CD14-positive monocyte (primary cell): ENCODE results near the gene NT5E. TPM values are rescaled to one million over a fixed set of nuclear protein-coding genes. Genes with fewer than 3 reads are reported as not detected.
A peak's percentile ranks its signal among the peaks of the same experiment; 100 is the strongest.
"Not testable (repeated sequence)": the region's sequence is repeated elsewhere in the genome, so short reads cannot be mapped to it uniquely, and the experiment has no call there.

ENCODE experiments used
- DNase-seq, 3 donors: peaks; one replicate each; pipeline ENCODE4 v3.0.0-alpha.2; 2011 to 2022
- H2AFZ ChIP-seq: 2 replicates; pipeline ENCODE4 v1.6.0; 2012; ENCODE audit warnings: mild to moderate bottlenecking, low read depth, low read length, inconsistent platforms; ENCODE audit not compliant: insufficient read depth, poor library complexity, severe bottlenecking
- H3K27ac ChIP-seq, 2 donors: 1 replicate in 1 of 2; 2 replicates in 1 of 2; pipeline ENCODE4 v1.5.1; 2012 to 2013; ENCODE audit warnings: low read length in 2 of 2, control low read depth in 1 of 2, inconsistent platforms in 1 of 2, low read depth in 1 of 2, mild to moderate bottlenecking in 1 of 2
- H3K27me3 ChIP-seq, 2 donors: one replicate each; pipeline versions ENCODE4 v1.6.0 to v1.6.1; 2011 to 2013; ENCODE audit warnings: low read length in 2 of 2; ENCODE audit not compliant: control insufficient read depth in 2 of 2, insufficient read depth in 2 of 2
- H3K36me3 ChIP-seq, 2 donors: replicated peaks in 1 of 2; 1 replicate in 1 of 2; 2 replicates in 1 of 2; pipeline versions ENCODE4 v1.5.1 to v1.6.1; 2012 to 2013; ENCODE audit warnings: low read length in 2 of 2, control low read depth in 1 of 2, inconsistent platforms in 1 of 2, mild to moderate bottlenecking in 1 of 2; ENCODE audit not compliant: insufficient read depth in 2 of 2, control insufficient read depth in 1 of 2
- H3K4me1 ChIP-seq, 2 donors: 1 replicate in 1 of 2; 2 replicates in 1 of 2; pipeline versions ENCODE4 v1.5.1 to v1.6.1; 2012 to 2013; ENCODE audit warnings: low read length in 2 of 2, control low read depth in 1 of 2, inconsistent platforms in 1 of 2, mild to moderate bottlenecking in 1 of 2, moderate library complexity in 1 of 2; ENCODE audit not compliant: insufficient read depth in 2 of 2, control insufficient read depth in 1 of 2
- H3K4me2 ChIP-seq: replicated peaks from 2 replicates; pipeline ENCODE3; 2012; ENCODE audit warnings: low read length, moderate library complexity, mild to moderate bottlenecking; ENCODE audit not compliant: poor library complexity, severe bottlenecking; ENCODE audit errors: extremely low read depth
- H3K4me3 ChIP-seq, 3 experiments: fragments of 200-600 bp in 1 of 3; sonication (generic) in 1 of 3; replicated peaks in 1 of 3; 1 replicate in 2 of 3; 2 replicates in 1 of 3; pipeline ENCODE4 v1.5.1; 2011 to 2013; ENCODE audit warnings: low read length in 3 of 3, mild to moderate bottlenecking in 3 of 3, control low read depth in 2 of 3, low read depth in 2 of 3, inconsistent platforms in 1 of 3, moderate library complexity in 1 of 3
- H3K79me2 ChIP-seq: 2 replicates; pipeline ENCODE4 v1.6.0; 2012; ENCODE audit warnings: mild to moderate bottlenecking, control low read depth, inconsistent platforms, low read length, moderate library complexity; ENCODE audit not compliant: insufficient read depth
- H3K9ac ChIP-seq: 2 replicates; pipeline ENCODE4 v1.6.0; 2017; ENCODE audit warnings: low read length, mild to moderate bottlenecking; ENCODE audit not compliant: insufficient read depth, poor library complexity, severe bottlenecking
- H3K9me3 ChIP-seq, 2 donors: replicated peaks in 1 of 2; 1 replicate in 1 of 2; 2 replicates in 1 of 2; pipeline versions ENCODE4 v1.5.1 to v1.6.1; 2012 to 2013; ENCODE audit warnings: low read length in 2 of 2, control low read depth in 1 of 2; ENCODE audit not compliant: control insufficient read depth in 1 of 2, insufficient read depth in 1 of 2
- H4K20me1 ChIP-seq: 2 replicates; pipeline ENCODE4 v1.6.0; 2012; ENCODE audit warnings: mild to moderate bottlenecking, low read length, control low read depth, moderate library complexity; ENCODE audit not compliant: insufficient read depth
- H3K27ac Mint-ChIP-seq, 7 donors: one replicate each; pipeline ENCODE4 v1.8.0; 2020; ENCODE audit warnings: mild to moderate bottlenecking in 7 of 7, mixed read lengths in 7 of 7, moderate library complexity in 6 of 7, inconsistent platforms in 2 of 7
- H3K27me3 Mint-ChIP-seq, 3 donors: one replicate each; pipeline ENCODE4 v1.8.0; 2021 to 2022; ENCODE audit warnings: low read depth in 3 of 3, mild to moderate bottlenecking in 3 of 3, mixed read lengths in 3 of 3, moderate library complexity in 3 of 3, inconsistent platforms in 1 of 3
- H3K36me3 Mint-ChIP-seq, 2 donors: one replicate each; pipeline ENCODE4 v1.8.0; 2020; ENCODE audit warnings: mixed read lengths in 2 of 2, inconsistent platforms in 1 of 2, mild to moderate bottlenecking in 1 of 2
- H3K4me1 Mint-ChIP-seq: one replicate; pipeline ENCODE4 v1.8.0; 2020; ENCODE audit warnings: mild to moderate bottlenecking, mixed read lengths
- H3K4me3 Mint-ChIP-seq, 2 donors: one replicate each; pipeline ENCODE4 v1.8.0; 2020; ENCODE audit warnings: mild to moderate bottlenecking in 2 of 2, mixed read lengths in 2 of 2, moderate library complexity in 1 of 2
- H3K9me3 Mint-ChIP-seq, 7 donors: one replicate each; pipeline ENCODE4 v1.8.0; 2020 to 2022; ENCODE audit warnings: mixed read lengths in 7 of 7, mild to moderate bottlenecking in 6 of 7, moderate library complexity in 6 of 7, inconsistent platforms in 2 of 7
- WGBS: methylation state at CpG from one replicate; pipeline ENCODE4 v1.1.5; 2013; ENCODE audit warnings: missing lambda C conversion rate; ENCODE audit not compliant: insufficient coverage; 5-methylcytosine and 5-hydroxymethylcytosine counted together
- intact Hi-C, 2 donors: fragments of 100-400 bp; cut with micrococcal nuclease; formaldehyde crosslinking; loops; one replicate each; pipeline versions ENCODE4 v1.15.0 to v1.15.1; 2023
- polyA plus RNA-seq, 3 donors: library from polyadenylated mRNA; depleted of rRNA in 1 of 3; unstranded in 2 of 3; stranded (reverse) in 1 of 3; fragments of 300-500 nt in 2 of 3; fragments of >200 nt in 1 of 3; fragmentation: Illumina TruSeq in 2 of 3; gene quantifications; 1 replicate in 2 of 3; 2 replicates in 1 of 3; pipeline ENCODE4 v1.2.3, GENCODE V29; 2012 to 2021
- TF ChIP-seq, protein P1 (sequence below): fragments of 200-600 bp; IDR thresholded peaks from one replicate; pipeline ENCODE4 v1.8.0; 2022; ENCODE audit warnings: antibody characterized with exemption, mild to moderate bottlenecking

Gene NT5E
- polyA plus RNA-seq, 3 donors = 0.14 to 0.18 TPM; not detected in 1

DNA sequence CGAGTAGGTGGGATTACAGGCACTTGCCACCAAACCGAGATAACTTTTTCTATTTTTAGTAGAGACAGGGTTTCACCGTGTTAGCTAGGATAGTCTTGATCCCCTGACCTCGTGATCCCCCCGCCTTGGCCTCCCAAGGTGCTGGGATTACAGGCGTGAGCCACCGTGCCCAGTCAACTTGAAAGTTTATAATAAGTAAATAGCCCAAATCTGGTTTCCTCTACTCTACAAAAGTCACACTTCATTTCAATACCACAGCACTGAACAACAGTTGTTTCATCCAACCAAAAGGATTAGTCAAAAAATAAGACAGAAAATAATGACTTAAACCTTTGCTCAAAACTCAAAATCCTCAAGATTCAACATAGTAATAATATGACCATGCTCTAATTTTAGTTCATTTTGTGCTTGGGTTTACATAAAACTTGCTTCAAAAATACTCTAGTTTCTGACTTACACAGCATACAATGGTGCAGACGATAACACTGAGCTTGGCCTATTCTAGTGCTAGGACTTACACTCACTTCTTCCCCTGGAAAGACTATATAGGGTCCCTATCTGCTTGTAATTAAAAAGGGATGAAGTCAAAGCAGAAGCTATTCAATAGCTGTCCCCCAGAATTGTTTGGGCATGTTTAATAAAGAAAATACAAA is 56.7 kb downstream of the NT5E start:
- Histone ChIP-seq H3K9ac (no peak overlapping the region), H2AFZ (no peak overlapping the region), H3K36me3 (peaks cover 39 to 89% of the 10 kb centered on the region in 2 donors), H3K9me3 (no peaks in the 10 kb centered on the region), H3K4me1 (no peaks in the 10 kb centered on the region), H4K20me1 (no peaks in the 10 kb centered on the region), H3K27me3 (no peaks in the 10 kb centered on the region), H3K4me3 (no peak overlapping the region), H3K4me2 (no peak overlapping the region), H3K79me2 (no peaks in the 10 kb centered on the region), H3K27ac (no peak overlapping the region)
- TF ChIP-seq, protein P1, sequence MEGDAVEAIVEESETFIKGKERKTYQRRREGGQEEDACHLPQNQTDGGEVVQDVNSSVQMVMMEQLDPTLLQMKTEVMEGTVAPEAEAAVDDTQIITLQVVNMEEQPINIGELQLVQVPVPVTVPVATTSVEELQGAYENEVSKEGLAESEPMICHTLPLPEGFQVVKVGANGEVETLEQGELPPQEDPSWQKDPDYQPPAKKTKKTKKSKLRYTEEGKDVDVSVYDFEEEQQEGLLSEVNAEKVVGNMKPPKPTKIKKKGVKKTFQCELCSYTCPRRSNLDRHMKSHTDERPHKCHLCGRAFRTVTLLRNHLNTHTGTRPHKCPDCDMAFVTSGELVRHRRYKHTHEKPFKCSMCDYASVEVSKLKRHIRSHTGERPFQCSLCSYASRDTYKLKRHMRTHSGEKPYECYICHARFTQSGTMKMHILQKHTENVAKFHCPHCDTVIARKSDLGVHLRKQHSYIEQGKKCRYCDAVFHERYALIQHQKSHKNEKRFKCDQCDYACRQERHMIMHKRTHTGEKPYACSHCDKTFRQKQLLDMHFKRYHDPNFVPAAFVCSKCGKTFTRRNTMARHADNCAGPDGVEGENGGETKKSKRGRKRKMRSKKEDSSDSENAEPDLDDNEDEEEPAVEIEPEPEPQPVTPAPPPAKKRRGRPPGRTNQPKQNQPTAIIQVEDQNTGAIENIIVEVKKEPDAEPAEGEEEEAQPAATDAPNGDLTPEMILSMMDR = no peak
- peak overlapping the region in 1 of 7 donors; percentile 77 for H3K27ac Mint-ChIP-seq
- no peaks in the 10 kb centered on the region for H3K27me3 Mint-ChIP-seq
- WGBS = 100% methylated on average over 5 of the region's 8 CpGs
- intact Hi-C loops = no loop called here
- H3K9me3 Mint-ChIP-seq = no peaks in the 10 kb centered on the region
- H3K4me1 Mint-ChIP-seq = no peaks in the 10 kb centered on the region
- H3K4me3 Mint-ChIP-seq = no peak overlapping the region
- H3K36me3 Mint-ChIP-seq = peaks cover 46 to 67% of the 10 kb centered on the region in 2 donors
- no peak for DNase-seq

DNA sequence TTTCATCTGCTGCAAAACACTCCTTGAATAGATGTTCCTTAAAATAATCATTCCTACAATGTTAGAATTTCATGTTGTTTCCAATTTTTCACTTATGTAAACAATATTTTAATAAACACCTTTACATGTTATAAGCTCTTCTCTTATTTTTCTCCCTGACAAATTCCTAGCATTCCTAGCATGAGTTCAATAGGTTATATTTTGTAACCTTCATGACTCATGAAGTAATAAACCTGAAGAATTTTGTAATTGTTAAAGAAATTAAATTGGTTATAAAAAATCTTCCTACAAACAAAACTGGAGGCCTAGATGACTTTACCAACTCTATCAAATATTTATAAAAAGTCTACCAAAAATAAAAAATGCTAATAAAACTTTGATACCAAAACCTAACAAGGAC is 66.3 kb downstream of the NT5E start:
- Histone ChIP-seq H3K4me2 (no peak overlapping the region), H3K36me3 (peaks cover 60 to 80% of the 10 kb centered on the region in 2 donors), H3K79me2 (no peaks in the 10 kb centered on the region), H2AFZ (no peak overlapping the region), H4K20me1 (no peaks in the 10 kb centered on the region), H3K9me3 (no peaks in the 10 kb centered on the region), H3K27ac (no peak overlapping the region), H3K9ac (no peak overlapping the region), H3K27me3 (no peaks in the 10 kb centered on the region), H3K4me3 (no peak overlapping the region), H3K4me1 (no peaks in the 10 kb centered on the region)
- Mint-ChIP-seq H3K9me3 (peaks cover 0 to 3% (median 0%) of the 10 kb centered on the region in 7 donors), H3K4me1 (no peaks in the 10 kb centered on the region), H3K27me3 (no peaks in the 10 kb centered on the region), H3K27ac (no peak overlapping the region), H3K4me3 (no peak overlapping the region), H3K36me3 (peaks cover 56 to 88% of the 10 kb centered on the region in 2 donors)
- intact Hi-C loops = no loop called here
- TF ChIP-seq, protein P1 = no peak
- no peak for DNase-seq

DNA sequence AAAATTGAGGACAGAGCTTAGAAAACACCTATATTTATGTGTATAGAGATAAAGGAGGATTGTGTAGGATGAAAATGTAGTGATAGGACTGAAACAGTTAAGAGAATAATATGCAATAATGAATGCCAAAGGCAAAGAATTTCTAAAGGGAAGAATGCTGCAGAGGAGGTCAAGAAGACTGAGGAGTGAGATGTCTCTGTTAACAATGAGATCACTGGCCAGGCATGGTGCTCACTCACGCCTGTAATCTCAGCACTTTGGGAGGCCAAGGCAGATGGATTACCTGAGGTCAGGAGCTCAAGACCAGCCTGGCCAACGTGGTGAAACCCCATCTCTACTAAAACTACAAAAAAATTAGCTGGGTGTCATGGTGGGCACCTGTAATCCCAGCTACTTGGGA is 74.4 kb downstream of the NT5E start:
- H3K79me2 ChIP-seq, H3K4me3 ChIP-seq, H3K4me2 ChIP-seq, H3K4me1 Mint-ChIP-seq, H3K4me3 Mint-ChIP-seq, H4K20me1 ChIP-seq, H3K9ac ChIP-seq, H3K27ac ChIP-seq, H3K9me3 ChIP-seq, H3K27me3 ChIP-seq, H3K27me3 Mint-ChIP-seq, intact Hi-C loops, H3K4me1 ChIP-seq, H3K9me3 Mint-ChIP-seq, DNase-seq, H2AFZ ChIP-seq: not testable (repeated sequence)
- WGBS = 89% methylated on average over 1 of the region's 2 CpGs
- Mint-ChIP-seq H3K27ac (peak overlapping the region in 1 of 7 donors; percentile 20), H3K36me3 (peaks cover 64 to 84% of the 10 kb centered on the region in 2 donors)
- peaks cover 73 to 88% of the 10 kb centered on the region in 2 donors for H3K36me3 ChIP-seq
